ENCODE measurements around the gene GRIFIN. TPM values are rescaled to one million over a fixed set of nuclear protein-coding genes. Genes with fewer than 3 reads are reported as not detected.
A peak's percentile ranks its signal among the peaks of the same experiment; 100 is the strongest.

The GRIFIN gene
- total RNA-seq, 3 donors from 2014 or later = not detected

- no peaks in the 10 kb centered on the region for H3K9me3 ChIP-seq
- intact Hi-C loops (cut with DNase I, micrococcal nuclease) = loop anchor here in 1 of 2 donors (10.0 kb wide), 1 partner anchor 240 kb away; the partner anchor contains the start of gene AMZ1
- DNase-seq (no peak), ATAC-seq (peak; percentile 29)
- no peaks in the 10 kb centered on the region for H3K4me1 ChIP-seq (ENCODE audit: low read depth)
- no peak overlapping the region for H3K4me3 ChIP-seq
- no peak for TF ChIP-seq CTCF (IDR thresholded peaks at IDR 0.05)
- no peaks in the 10 kb centered on the region for H3K36me3 ChIP-seq (ENCODE audit: low read depth)
These were observed 31.7 kb downstream of the GRIFIN start for GRCh38 chr7:2444476-2444875.

GRCh38 chr7:2443491-2443890 is 32.7 kb downstream of the GRIFIN start:
- intact Hi-C loops (cut with DNase I, micrococcal nuclease) = loop anchor here in 1 of 2 donors (10.0 kb wide), 1 partner anchor 241 kb away; the partner anchor contains the start of gene AMZ1
- no peak for ATAC-seq

GRCh38 chr7:2441430-2442058 is 34.7 kb downstream of the GRIFIN start:
- TF ChIP-seq CTCF (IDR thresholded peaks at IDR 0.05) = no peak
- Histone ChIP-seq H3K36me3 (ENCODE audit: low read depth) (no peaks in the 10 kb centered on the region), H3K4me1 (ENCODE audit: low read depth) (peaks cover 8% of the 10 kb centered on the region), H3K4me3 (no peak overlapping the region), H3K9me3 (no peaks in the 10 kb centered on the region)
- DNase-seq (no peak), ATAC-seq (no peak)
- intact Hi-C loops (cut with DNase I, micrococcal nuclease) = loop anchor here in 1 of 2 donors (10.0 kb wide), 1 partner anchor 243 kb away; the partner anchor contains the start of gene AMZ1

More at GRCh38 chr7:2443491-2443890, 32.7 kb downstream of the GRIFIN start:
- TF ChIP-seq CTCF (IDR thresholded peaks at IDR 0.05) = no peak
- H3K4me1 ChIP-seq (ENCODE audit: low read depth) = no peaks in the 10 kb centered on the region
- no peak for DNase-seq
- no peak overlapping the region for H3K4me3 ChIP-seq
- no peaks in the 10 kb centered on the region for H3K36me3 ChIP-seq (ENCODE audit: low read depth)
- H3K9me3 ChIP-seq = no peaks in the 10 kb centered on the region

GRCh38 chr7:2440608-2441245 is 35.5 kb downstream of the GRIFIN start:
- no peak for TF ChIP-seq CTCF (IDR thresholded peaks at IDR 0.05)
- no peak for ATAC-seq

GRCh38 chr7:2438775-2439174 is 37.4 kb downstream of the GRIFIN start:
- Histone ChIP-seq H3K9me3 (no peaks in the 10 kb centered on the region), H3K4me1 (ENCODE audit: low read depth) (peaks cover 8% of the 10 kb centered on the region), H3K4me3 (no peak overlapping the region), H3K36me3 (ENCODE audit: low read depth) (no peaks in the 10 kb centered on the region)
- ATAC-seq = no peak
- TF ChIP-seq CTCF (IDR thresholded peaks at IDR 0.05) = no peak
- intact Hi-C loops (cut with DNase I, micrococcal nuclease) = no loop called here
- DNase-seq = peak in 1 of 3 donors; percentile 27

More at GRCh38 chr7:2440608-2441245, 35.5 kb downstream of the GRIFIN start:
- no peaks in the 10 kb centered on the region for H3K9me3 ChIP-seq
- H3K4me1 ChIP-seq (ENCODE audit: low read depth) = peaks cover 8% of the 10 kb centered on the region
- intact Hi-C loops (cut with DNase I, micrococcal nuclease) = loop anchor here in 1 of 2 donors (10.0 kb wide), 1 partner anchor 244 kb away; the partner anchor contains the start of gene AMZ1
- DNase-seq = no peak
- H3K4me3 ChIP-seq = no peak overlapping the region
- no peaks in the 10 kb centered on the region for H3K36me3 ChIP-seq (ENCODE audit: low read depth)

Data from mucosa of descending colon (tissue), 3 donors.